ENCODE data around the gene MAP3K1. TPM values are rescaled to one million over a fixed set of nuclear protein-coding genes. Genes with fewer than 3 reads are reported as not detected.

Gene MAP3K1
- total RNA-seq, 1 experiment from 2014 or later = 8.5 TPM

DNA sequence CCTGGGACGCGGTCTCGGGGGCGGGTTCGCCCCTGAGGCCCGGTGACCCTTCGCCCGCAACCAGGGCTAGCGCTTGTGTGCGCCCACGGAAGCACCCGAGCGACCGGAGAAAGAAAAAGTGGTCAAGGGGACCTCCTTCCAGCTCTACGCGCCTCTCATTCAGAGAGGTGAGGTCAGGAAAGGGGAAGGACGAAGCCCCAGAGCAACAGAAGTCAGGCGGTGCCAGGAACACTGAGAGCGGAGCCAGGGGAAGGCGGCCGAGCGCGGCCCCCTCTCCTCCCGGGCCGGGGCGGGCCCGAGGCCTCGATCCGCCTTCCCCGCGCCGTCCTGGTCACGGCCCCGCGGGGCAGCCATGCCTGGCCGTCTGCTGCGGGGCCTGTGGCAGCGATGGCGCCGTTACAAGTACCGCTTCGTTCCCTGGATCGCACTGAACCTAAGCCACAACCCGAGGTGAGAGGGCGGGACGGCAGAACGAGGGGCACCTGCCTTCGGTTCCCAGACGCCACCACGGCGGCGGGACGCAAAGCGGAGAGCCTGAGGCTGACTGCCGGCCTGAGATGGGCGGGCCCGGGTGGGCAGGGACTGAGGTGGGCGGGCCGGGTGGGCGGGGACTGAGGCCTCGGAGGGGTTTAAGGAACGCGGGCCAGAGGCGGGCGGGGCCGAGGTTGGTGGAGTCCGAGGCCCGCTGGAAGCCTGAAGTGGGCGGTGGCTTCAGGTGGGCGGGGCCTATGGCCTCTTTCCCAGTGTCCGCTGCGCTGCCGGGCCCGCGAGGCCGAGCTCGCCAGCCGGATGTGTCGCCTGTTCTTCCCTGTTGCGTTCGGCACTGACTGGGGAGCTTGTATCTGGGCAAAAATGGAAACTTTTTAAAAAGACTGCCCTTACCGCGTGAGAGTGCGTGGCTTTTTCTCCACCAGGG is 94.2 kb downstream of the MAP3K1 start, which contains the start of gene SETD9:
TSS of gene SETD9 (plus strand) at position 303 of the 916 bp plus-strand sequence. CDS start at position 353, 50 bp downstream.
- peak within 1 kb of the TSS; percentile 64 for H3K4me3 ChIP-seq (replicated peaks in 1 of 2; ENCODE audit: low read depth in 1 of 2, low read length in 2 of 2)
- H3K27ac ChIP-seq (ENCODE audit: low read depth, low read length) = peak within 1 kb of the TSS; percentile 77
- peaks cover 2 to 25% of the 10 kb centered on the region in 2 experiments; a peak in 3 of 4 replicates for H3K4me1 ChIP-seq (ENCODE audit: control insufficient read depth in 1 of 2, insufficient read depth in 2 of 2, low read length in 2 of 2)
- ChIA-PET CTCF (interaction anchor here (0.9 to 2.0 kb wide), 4 partner anchors 11 to 973 kb away, joined by 3 to 15 read pairs (median 3); no protein-coding TSS in a partner anchor), POLR2A (interaction anchor here (1.0 to 1.2 kb wide), 3 partner anchors 10 to 229 kb away, joined by 3 to 17 read pairs (median 3); no protein-coding TSS in a partner anchor), RAD21 (ENCODE audit: low non-redundant PET in 1 of 2, low total read pairs in 2 of 2, uncharacterized antibody in 2 of 2, unreplicated experiment in 2 of 2) (interaction anchor here (0.7 to 2.6 kb wide), 2 partner anchors 228 to 286 kb away, joined by 3 to 14 read pairs; no protein-coding TSS in a partner anchor)
- DNase-seq (ENCODE audit: low read depth, low spot score) = peak; percentile 88
- no peaks in the 10 kb centered on the region; a peak in 1 of 4 replicates for H3K9me3 ChIP-seq (ENCODE audit: control insufficient read depth in 1 of 2, insufficient read depth in 1 of 2, low read depth in 1 of 2, low read length in 2 of 2)
- no peaks in the 10 kb centered on the region for H3K36me3 ChIP-seq (ENCODE audit: control insufficient read depth in 1 of 2, insufficient read depth in 2 of 2, low read length in 2 of 2)
- H3K27me3 ChIP-seq (ENCODE audit: insufficient read depth, low read length) = no peaks in the 10 kb centered on the region
- no peaks in the 10 kb centered on the region for H4K20me1 ChIP-seq (ENCODE audit: insufficient read depth)
- H3K9me2 ChIP-seq (ENCODE audit: insufficient read depth) = no peaks in the 10 kb centered on the region
- intact Hi-C loops (cut with micrococcal nuclease) = loop anchor here (1.0 kb wide), 1 partner anchor 266 kb away; no protein-coding TSS in a partner anchor
- H3K79me2 ChIP-seq (ENCODE audit: insufficient read depth, low read length) = no peaks in the 10 kb centered on the region
- H3K9ac ChIP-seq (ENCODE audit: low read length) = peak within 1 kb of the TSS; percentile 79
- no TSS peak for BruUV-seq (replicated peaks)
- peak within 1 kb of the TSS; percentile 85 for H3K4me2 ChIP-seq (ENCODE audit: low read length)
- ATAC-seq = peak; percentile 91
- peak within 1 kb of the TSS; percentile 27 for H2AFZ ChIP-seq (ENCODE audit: low read depth, low read length, poor library complexity, severe bottlenecking)
- TF ChIP-seq EGR1 (IDR thresholded peaks at IDR 0.05; ENCODE audit: low read depth) (peak; percentile 56), CTCF (IDR thresholded peaks at IDR 0.05 in 2 of 3, conservative IDR thresholded peaks at IDR 0.05 in 1 of 3; ENCODE audit: borderline replicate concordance in 1 of 3, insufficient read depth in 1 of 3, low read depth in 2 of 3, low read length in 2 of 3) (no peak), ELF1 (IDR thresholded peaks at IDR 0.05; ENCODE audit: borderline replicate concordance, low read depth) (no peak), POLR2AphosphoS5 (IDR thresholded peaks at IDR 0.05; ENCODE audit: low read depth, low read length) (peak; percentile 96), FOSL1 (IDR thresholded peaks at IDR 0.05; ENCODE audit: low read depth) (no peak), REST (IDR thresholded peaks at IDR 0.05; ENCODE audit: low read depth) (no peak), CBX3 (IDR thresholded peaks at IDR 0.05; ENCODE audit: low read depth) (0 out of 2 replicates have a peak, but pooled peaks have one; percentile 12), SRF (IDR thresholded peaks at IDR 0.05; ENCODE audit: low read depth) (no peak), TCF7L2 (IDR thresholded peaks at IDR 0.05; ENCODE audit: borderline replicate concordance, extremely low read depth, insufficient read depth, insufficient read length) (no peak), EZH2phosphoT487 (IDR thresholded peaks at IDR 0.05; ENCODE audit: borderline replicate concordance) (no peak), YY1 (IDR thresholded peaks at IDR 0.05; ENCODE audit: extremely low read depth, insufficient replicate concordance, low read depth, low read length) (peak; percentile 3), CEBPB (IDR thresholded peaks at IDR 0.05; ENCODE audit: low read depth) (no peak), ZNF274 (IDR thresholded peaks at IDR 0.05; ENCODE audit: low read depth, low read length) (no peak), POLR2A (IDR thresholded peaks at IDR 0.05; ENCODE audit: borderline replicate concordance, extremely low read depth, insufficient read depth, insufficient read length) (peak; percentile 95), SIN3A (IDR thresholded peaks at IDR 0.05; ENCODE audit: low read depth) (peak; percentile 66), JUND (IDR thresholded peaks at IDR 0.05) (no peak), RAD21 (IDR thresholded peaks at IDR 0.05; ENCODE audit: low read depth) (no peak), ZFX (IDR thresholded peaks at IDR 0.05) (peak; percentile 67), SP1 (IDR thresholded peaks at IDR 0.05; ENCODE audit: low read depth) (peak; percentile 27; the same call in 1 of the 2 replicates)
- TF ChIP-seq, protein P1, sequence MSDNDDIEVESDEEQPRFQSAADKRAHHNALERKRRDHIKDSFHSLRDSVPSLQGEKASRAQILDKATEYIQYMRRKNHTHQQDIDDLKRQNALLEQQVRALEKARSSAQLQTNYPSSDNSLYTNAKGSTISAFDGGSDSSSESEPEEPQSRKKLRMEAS (IDR thresholded peaks at IDR 0.05) = peak; percentile 80
